Measurements from ENCODE around the gene BOD1L1. TPM values are rescaled to one million over a fixed set of nuclear protein-coding genes. Genes with fewer than 3 reads are reported as not detected.

Gene BOD1L1
- total RNA-seq, 1 donor from 2014 or later: 43.0 TPM

GRCh38 chr4:13626492-13627177 lies 890 bp downstream of the BOD1L1 start:
- intact Hi-C loops (cut with micrococcal nuclease): loop anchor here (1.0 to 5.0 kb wide), 2 partner anchors 142 to 174 kb away; partner anchors contain the start of gene RAB28

DNA sequence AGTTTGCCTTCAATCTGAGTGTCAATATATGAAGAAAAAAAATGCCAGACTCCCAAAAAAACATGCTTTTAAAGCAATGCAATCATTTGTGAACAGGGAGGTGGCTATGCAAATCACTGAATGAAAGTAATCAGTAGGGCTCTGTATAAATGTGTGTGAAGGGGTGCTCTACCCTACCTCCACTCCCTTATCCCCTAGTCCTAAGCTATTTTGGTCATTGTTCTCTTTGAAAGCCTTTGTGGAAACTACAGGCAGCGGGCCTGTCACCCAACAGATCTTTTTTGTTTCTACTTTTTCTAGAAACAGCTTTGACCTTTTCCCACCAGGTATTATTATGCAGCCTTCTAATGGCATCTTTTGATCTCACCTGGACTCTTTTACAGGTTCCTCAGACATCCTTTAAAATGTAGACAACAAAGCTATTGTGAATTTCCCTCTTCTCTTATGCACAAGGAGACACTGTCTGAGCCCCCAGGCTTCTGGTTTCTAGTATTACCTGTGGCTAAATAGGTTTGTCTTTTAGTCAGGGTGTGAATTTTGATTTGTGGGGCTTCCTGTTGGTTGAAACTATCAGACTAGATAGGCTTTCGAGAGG lies 9.2 kb downstream of the BOD1L1 start:
- intact Hi-C loops (cut with micrococcal nuclease): no loop called here

DNA sequence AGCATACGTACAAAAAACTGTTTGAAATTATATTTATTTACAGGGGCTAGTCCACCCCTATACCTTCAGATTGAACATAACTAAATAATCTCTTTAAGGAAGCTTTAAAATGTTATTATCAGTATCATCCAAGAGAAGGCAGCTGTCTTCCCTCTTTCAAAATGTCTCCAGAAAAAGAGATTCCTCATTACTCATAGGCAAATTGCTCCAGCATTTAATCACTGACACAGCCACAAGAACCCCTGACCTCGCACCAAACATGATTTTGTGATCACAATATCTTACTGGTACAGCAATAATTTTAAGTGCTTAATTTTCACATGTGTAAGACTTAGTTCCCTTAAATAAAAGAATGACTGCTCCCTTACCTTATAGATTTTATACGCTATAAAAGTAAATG lies 9.7 kb downstream of the BOD1L1 start:
- intact Hi-C loops (cut with micrococcal nuclease): no loop called here

DNA sequence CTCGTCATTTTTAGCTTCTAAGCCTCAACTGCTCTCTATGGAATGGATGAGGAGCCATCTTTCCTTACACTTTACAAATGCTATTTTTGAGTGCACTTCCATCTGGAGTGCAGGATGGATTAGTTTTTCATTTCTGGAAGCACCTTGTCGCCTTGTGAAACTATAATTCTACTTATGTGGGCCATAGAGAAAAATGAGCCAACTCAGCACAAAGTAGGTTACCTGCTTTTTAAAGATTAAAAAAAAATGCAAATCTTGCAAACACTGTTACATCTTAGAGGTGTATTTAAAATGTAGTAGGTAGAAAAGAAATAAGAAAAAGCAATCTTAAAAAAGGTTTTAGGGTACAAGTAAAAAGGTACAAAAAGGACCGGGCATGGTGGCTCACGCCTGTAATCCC lies 10.9 kb downstream of the BOD1L1 start:
- intact Hi-C loops (cut with micrococcal nuclease): no loop called here

GRCh38 chr4:13615161-13615560 lies 12.4 kb downstream of the BOD1L1 start:
- intact Hi-C loops (cut with micrococcal nuclease): no loop called here

- intact Hi-C loops (cut with micrococcal nuclease): no loop called here
Measured at GRCh38 chr4:13612569-13612968, 15.0 kb downstream of the BOD1L1 start.

GRCh38 chr4:13611283-13611842 lies 16.2 kb downstream of the BOD1L1 start:
- intact Hi-C loops (cut with micrococcal nuclease): no loop called here

GRCh38 chr4:13605330-13605729 lies 22.2 kb downstream of the BOD1L1 start:
- intact Hi-C loops (cut with micrococcal nuclease): no loop called here

- intact Hi-C loops (cut with micrococcal nuclease): no loop called here
Measured at GRCh38 chr4:13601848-13602247, 25.7 kb downstream of the BOD1L1 start.

DNA sequence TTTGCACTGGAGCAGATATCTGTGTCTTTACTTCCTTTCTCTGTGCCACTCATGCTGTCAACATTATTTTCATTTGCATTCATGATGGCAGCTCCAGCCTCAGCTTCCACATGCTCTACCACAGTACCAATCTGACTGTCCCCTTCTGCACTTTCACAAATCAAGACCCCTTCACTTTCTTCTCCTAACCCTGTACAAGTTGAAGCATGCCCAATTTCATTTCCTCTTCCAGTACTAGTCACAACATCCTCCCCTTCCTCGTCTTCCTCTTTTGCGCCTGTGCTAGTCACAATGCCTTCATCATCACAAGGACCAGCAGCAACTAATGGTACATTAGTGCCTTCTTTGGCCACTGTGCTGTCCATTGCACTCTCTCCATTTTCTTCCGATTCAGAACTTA lies 26.5 kb downstream of the BOD1L1 start:
- intact Hi-C loops (cut with micrococcal nuclease): no loop called here

DNA sequence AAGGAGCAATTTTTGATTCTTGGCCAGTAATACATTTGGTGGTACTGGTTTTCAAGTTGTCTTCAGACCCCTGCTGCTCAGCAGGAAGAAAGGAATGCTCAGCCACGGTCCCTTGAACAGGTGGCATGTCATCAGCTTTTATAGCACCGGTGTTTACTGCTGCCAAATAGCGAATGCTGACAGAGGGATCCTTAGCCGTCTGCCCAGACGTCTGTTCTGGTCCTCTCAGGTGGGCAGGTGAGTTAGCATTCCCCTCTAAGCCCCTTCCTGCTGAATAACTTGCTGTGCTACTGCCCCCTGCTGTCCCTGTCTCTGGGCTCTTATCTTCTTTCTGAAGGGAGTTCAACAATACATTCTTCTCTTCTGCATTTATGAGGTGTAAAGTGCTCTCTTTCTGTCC lies 28.4 kb downstream of the BOD1L1 start:
- intact Hi-C loops (cut with micrococcal nuclease): no loop called here

DNA sequence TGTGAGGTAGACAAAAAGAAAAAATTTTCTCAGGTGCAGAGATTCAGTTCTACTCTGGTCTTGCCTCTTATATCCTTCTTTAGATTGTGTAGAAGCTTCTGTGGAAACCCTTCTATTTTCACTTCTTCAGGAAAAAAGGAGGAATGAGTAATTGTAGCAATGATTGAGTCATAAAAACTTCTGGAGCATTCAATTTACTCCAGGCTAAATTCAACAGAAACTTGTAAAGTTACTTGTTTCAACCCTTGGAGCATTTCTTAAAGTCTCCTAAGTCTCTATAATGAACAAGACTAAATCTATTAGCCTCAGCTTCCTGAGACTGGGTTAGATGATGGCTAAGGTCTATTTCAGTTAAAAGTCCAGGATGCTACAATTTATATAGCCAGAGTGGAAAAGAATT lies 29.9 kb downstream of the BOD1L1 start:
- intact Hi-C loops (cut with micrococcal nuclease): no loop called here

DNA sequence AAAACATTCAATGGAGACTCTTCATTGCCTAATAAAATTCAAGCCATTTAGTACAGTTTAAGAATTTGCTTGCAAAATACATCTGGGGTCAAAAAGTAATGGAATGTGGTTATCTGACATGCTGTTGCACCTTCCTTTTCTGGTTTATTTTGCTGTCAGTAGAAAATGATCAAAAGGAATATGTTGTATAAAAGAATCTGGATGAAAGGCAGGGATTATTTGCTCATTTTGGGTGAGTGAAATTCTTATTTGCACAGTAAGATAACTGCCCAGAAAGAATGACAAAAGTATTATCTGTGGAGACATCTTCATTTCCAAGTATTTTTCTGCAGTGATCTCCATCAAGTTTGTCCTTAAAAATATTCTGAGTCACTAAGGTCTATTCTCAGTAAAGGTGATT lies 30.4 kb downstream of the BOD1L1 start:
- intact Hi-C loops (cut with micrococcal nuclease): no loop called here

DNA sequence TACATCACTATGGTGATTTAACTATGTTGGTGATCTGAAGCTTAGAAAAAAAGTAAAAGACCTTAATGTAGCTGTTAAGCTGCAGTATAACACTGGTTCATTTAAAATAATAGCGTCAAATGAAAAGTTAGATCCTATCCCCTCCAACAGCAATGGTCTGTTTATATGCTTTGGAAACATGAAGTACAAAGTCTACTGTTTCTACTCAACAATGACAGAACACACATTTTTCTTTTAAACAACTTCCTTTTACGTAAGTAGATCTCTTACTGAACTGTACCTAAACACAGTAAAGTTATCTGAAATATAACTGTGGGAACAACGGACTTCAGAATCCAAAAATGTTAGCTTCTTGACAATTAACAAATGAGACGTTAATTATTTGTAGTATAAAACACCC lies 35.3 kb downstream of the BOD1L1 start:
- intact Hi-C loops (cut with micrococcal nuclease): no loop called here

DNA sequence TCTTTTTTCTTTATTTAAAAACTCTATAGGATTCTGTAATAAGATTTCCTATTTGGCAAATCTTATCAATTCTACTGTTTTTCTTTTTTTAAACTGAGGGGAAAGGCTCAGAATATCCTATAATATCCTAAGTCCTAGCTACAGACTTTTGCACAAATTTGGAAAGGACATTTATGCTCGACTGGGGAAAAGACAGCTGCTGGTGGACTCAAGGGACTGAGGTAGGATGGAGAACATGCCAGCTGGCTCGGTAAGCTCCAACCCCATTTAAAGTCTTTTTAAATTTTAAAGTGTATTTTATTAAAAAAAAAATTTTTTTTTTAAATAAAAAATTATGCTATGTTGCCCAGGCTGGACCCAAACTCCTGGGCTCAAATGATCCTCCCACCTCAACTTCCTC lies 36.8 kb downstream of the BOD1L1 start:
- intact Hi-C loops (cut with micrococcal nuclease): no loop called here

DNA sequence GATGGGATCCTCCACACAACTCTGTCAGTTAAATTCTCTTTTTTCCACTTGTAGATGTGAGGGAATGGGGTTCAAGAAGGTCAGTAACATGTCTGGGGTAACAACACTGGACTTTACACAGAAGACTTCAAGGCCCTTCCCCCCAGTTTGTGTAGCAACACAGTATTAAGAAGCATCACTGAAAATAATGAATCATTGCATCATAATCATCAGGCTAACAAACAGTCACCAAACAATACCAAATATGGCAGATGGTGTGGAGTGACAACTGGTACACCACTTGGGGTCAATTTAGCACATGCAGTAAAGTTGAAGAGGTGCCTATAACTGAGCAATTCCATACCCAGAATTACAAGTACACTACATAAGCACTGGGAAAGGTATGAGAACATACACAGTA lies 38.6 kb downstream of the BOD1L1 start:
- intact Hi-C loops (cut with micrococcal nuclease): no loop called here

- intact Hi-C loops (cut with micrococcal nuclease): no loop called here
Measured at GRCh38 chr4:13584481-13584880, 43.0 kb downstream of the BOD1L1 start.

DNA sequence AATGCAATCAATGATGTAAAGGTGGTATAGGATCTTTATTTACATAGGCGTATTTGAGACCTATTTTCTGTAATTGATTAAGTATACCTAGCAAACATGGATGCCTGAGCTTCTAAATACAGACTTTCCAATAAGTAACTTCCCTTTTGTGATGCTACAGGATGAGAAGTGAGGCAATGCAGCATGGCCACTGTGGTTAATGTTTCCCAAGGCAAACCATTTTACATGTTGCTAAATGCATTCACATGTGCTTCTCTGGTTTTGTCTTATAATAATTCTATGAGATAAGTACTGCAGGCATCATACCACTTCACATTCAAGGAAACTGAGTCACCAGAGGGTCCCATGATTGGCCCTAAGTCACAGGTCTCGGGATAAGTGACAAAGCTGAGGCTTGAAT lies 47.5 kb downstream of the BOD1L1 start:
- intact Hi-C loops (cut with micrococcal nuclease): no loop called here

- intact Hi-C loops (cut with micrococcal nuclease): no loop called here
Measured at GRCh38 chr4:13577660-13578059, 49.9 kb downstream of the BOD1L1 start.

- intact Hi-C loops (cut with micrococcal nuclease): no loop called here
Measured at GRCh38 chr4:13570916-13571315, 56.6 kb downstream of the BOD1L1 start.

GRCh38 chr4:13567125-13567524 lies 60.4 kb downstream of the BOD1L1 start:
- intact Hi-C loops (cut with micrococcal nuclease): no loop called here

GRCh38 chr4:13562876-13563275 lies 64.6 kb downstream of the BOD1L1 start:
- intact Hi-C loops (cut with micrococcal nuclease): no loop called here

- intact Hi-C loops (cut with micrococcal nuclease): no loop called here
Measured at GRCh38 chr4:13561673-13562072, 65.9 kb downstream of the BOD1L1 start.

Data from T-helper 1 cell treated with Interleukin-12 subunit alpha and Interleukin-12 subunit beta and Interleukin-4 antibody, amounts not matched to agents 30 ng/mL and 1 ng/mL, for 36 hours (primary cell).